ENCODE measurements around the gene EDC3. TPM values are rescaled to one million over a fixed set of nuclear protein-coding genes. Genes with fewer than 3 reads are reported as not detected.

EDC3 gene
- total RNA-seq, 1 experiment from 2014 or later, result 62.6 TPM

GRCh38 chr15:74626336-74626735, 69.5 kb downstream of the EDC3 start:
- H3K27me3 ChIP-seq (replicated peaks; ENCODE audit: insufficient read depth, low read depth, low read length, poor library complexity), result no peaks in the 10 kb centered on the region
- BruUV-seq (replicated peaks), result no TSS peak
- TF ChIP-seq EZH2 (IDR thresholded peaks at IDR 0.05; ENCODE audit: borderline replicate concordance, low read depth, low read length, poor library complexity, severe bottlenecking) (no peak), CTCF (conservative IDR thresholded peaks at IDR 0.05; ENCODE audit: low read depth, low read length) (no peak)
- H3K36me3 ChIP-seq (ENCODE audit: insufficient read depth, low read length, poor library complexity, severe bottlenecking), result peaks cover 96% of the 10 kb centered on the region
- ChIA-PET CTCF (no interaction called here), POLR2A (ENCODE audit: low non-redundant PET) (no interaction called here)
- intact Hi-C loops (cut with micrococcal nuclease; ENCODE audit: unreplicated experiment), result no loop called here
- H3K9me3 ChIP-seq (ENCODE audit: low read depth, low read length, poor library complexity, severe bottlenecking), result no peaks in the 10 kb centered on the region
- no peak overlapping the region for H3K27ac ChIP-seq (ENCODE audit: low read depth, low read length, poor library complexity, severe bottlenecking)
- no peaks in the 10 kb centered on the region for H3K4me1 ChIP-seq (ENCODE audit: insufficient read depth, low read length, poor library complexity, severe bottlenecking)
- H3K4me3 ChIP-seq (ENCODE audit: low read depth, low read length, poor library complexity, severe bottlenecking), result no peak overlapping the region
- DNase-seq (ENCODE audit: low spot score), result no peak

DNA sequence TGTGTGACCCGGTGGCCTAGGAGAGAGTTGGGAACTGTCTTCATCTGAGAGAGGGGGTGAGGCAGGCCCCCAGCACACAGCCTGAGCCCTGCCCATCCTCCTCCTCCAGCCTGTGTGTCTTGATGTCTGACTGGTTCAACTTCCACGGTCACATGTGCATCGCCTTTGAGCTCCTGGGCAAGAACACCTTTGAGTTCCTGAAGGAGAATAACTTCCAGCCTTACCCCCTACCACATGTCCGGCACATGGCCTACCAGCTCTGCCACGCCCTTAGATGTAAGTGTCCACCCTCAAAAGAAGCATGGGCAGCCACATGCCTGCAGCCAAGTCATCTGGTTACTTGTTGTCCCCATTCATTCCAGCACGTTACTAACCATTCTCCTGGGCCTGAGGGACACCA, 70.1 kb downstream of the EDC3 start:
- no peak for DNase-seq (ENCODE audit: low spot score)
- intact Hi-C loops (cut with micrococcal nuclease; ENCODE audit: unreplicated experiment), result no loop called here
- no peak for TF ChIP-seq EZH2 (IDR thresholded peaks at IDR 0.05; ENCODE audit: borderline replicate concordance, low read depth, low read length, poor library complexity, severe bottlenecking)
- no peak for TF ChIP-seq CTCF (conservative IDR thresholded peaks at IDR 0.05; ENCODE audit: low read depth, low read length)
- CTCF ChIA-PET, result interaction anchor here (0.7 kb wide), 1 partner anchor 155 kb away, joined by 3 read pairs; no protein-coding TSS in a partner anchor
- Histone ChIP-seq H3K9me3 (ENCODE audit: low read depth, low read length, poor library complexity, severe bottlenecking) (no peaks in the 10 kb centered on the region), H3K36me3 (ENCODE audit: insufficient read depth, low read length, poor library complexity, severe bottlenecking) (peaks cover 97% of the 10 kb centered on the region), H3K4me3 (ENCODE audit: low read depth, low read length, poor library complexity, severe bottlenecking) (no peak overlapping the region), H3K27ac (ENCODE audit: low read depth, low read length, poor library complexity, severe bottlenecking) (no peak overlapping the region), H3K27me3 (replicated peaks; ENCODE audit: insufficient read depth, low read depth, low read length, poor library complexity) (no peaks in the 10 kb centered on the region), H3K4me1 (ENCODE audit: insufficient read depth, low read length, poor library complexity, severe bottlenecking) (no peaks in the 10 kb centered on the region)
- no TSS peak for BruUV-seq (replicated peaks)
- POLR2A ChIA-PET (ENCODE audit: low non-redundant PET), result no interaction called here

- Histone ChIP-seq H3K36me3 (ENCODE audit: insufficient read depth, low read length, poor library complexity, severe bottlenecking) (peaks cover 98% of the 10 kb centered on the region), H3K9me3 (ENCODE audit: low read depth, low read length, poor library complexity, severe bottlenecking) (no peaks in the 10 kb centered on the region), H3K27me3 (replicated peaks; ENCODE audit: insufficient read depth, low read depth, low read length, poor library complexity) (no peaks in the 10 kb centered on the region), H3K27ac (ENCODE audit: low read depth, low read length, poor library complexity, severe bottlenecking) (no peak overlapping the region), H3K4me1 (ENCODE audit: insufficient read depth, low read length, poor library complexity, severe bottlenecking) (no peaks in the 10 kb centered on the region), H3K4me3 (ENCODE audit: low read depth, low read length, poor library complexity, severe bottlenecking) (no peak overlapping the region)
- TF ChIP-seq CTCF (conservative IDR thresholded peaks at IDR 0.05; ENCODE audit: low read depth, low read length) (no peak), EZH2 (IDR thresholded peaks at IDR 0.05; ENCODE audit: borderline replicate concordance, low read depth, low read length, poor library complexity, severe bottlenecking) (no peak)
- no peak for DNase-seq (ENCODE audit: low spot score)
- ChIA-PET POLR2A (ENCODE audit: low non-redundant PET) (no interaction called here), CTCF (no interaction called here)
- BruUV-seq (replicated peaks), result no TSS peak
- intact Hi-C loops (cut with micrococcal nuclease; ENCODE audit: unreplicated experiment), result no loop called here
Observed at GRCh38 chr15:74624020-74624602, 71.7 kb downstream of the EDC3 start.

Data from A673 (cell line).